ENCODE results near the gene FANCD2. TPM values are rescaled to one million over a fixed set of nuclear protein-coding genes. Genes with fewer than 3 reads are reported as not detected.
"Not testable (repeated sequence)": the region's sequence is repeated elsewhere in the genome, so short reads cannot be mapped to it uniquely, and the experiment has no call there.

FANCD2 gene
- total and polyA plus RNA-seq, 4 donors: 0.76 to 24.6 (median 0.84) TPM

DNA sequence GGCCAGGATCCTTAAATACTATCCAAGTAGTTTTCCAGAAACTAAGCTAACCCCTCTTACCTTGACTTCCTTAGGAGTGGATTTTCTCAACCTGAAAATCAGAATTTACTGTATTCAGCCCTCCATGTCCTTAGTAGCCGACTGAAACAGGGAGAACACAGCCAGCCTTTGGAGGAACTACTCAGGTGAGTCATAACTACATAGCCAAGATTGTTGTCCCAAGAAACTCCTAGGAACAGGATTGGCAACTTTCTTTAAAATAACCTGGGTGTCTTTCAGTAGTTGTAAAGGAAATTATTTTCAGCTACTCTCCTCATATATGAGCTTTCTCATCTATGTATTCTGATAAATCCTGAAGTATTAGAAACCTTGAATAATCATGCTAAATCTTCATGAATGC lies 59.5 kb downstream of the FANCD2 start:
- Histone ChIP-seq H3K36me3 (ENCODE audit: control insufficient read depth in 4 of 4, insufficient read depth in 3 of 4, low read depth in 1 of 4, low read length in 3 of 4) (no peaks in the 10 kb centered on the region), H3K27me3 (ENCODE audit: control insufficient read depth in 4 of 4, insufficient read depth in 4 of 4, low read length in 3 of 4) (no peaks in the 10 kb centered on the region), H3K27ac (ENCODE audit: low read depth in 1 of 2, low read length in 2 of 2) (no peak overlapping the region), H3K4me1 (ENCODE audit: control insufficient read depth in 4 of 4, insufficient read depth in 4 of 4, low read length in 3 of 4) (no peaks in the 10 kb centered on the region), H3K4me3 (ENCODE audit: low read depth in 1 of 3, low read length in 3 of 3) (no peak overlapping the region), H3K9me3 (ENCODE audit: control insufficient read depth in 4 of 4, low read length in 3 of 4) (no peaks in the 10 kb centered on the region), H3K9ac (ENCODE audit: low read depth in 1 of 2, low read length in 2 of 2) (no peak overlapping the region)
- no peak for TF ChIP-seq SP1 (IDR thresholded peaks at IDR 0.05)
- TF ChIP-seq, protein P1, sequence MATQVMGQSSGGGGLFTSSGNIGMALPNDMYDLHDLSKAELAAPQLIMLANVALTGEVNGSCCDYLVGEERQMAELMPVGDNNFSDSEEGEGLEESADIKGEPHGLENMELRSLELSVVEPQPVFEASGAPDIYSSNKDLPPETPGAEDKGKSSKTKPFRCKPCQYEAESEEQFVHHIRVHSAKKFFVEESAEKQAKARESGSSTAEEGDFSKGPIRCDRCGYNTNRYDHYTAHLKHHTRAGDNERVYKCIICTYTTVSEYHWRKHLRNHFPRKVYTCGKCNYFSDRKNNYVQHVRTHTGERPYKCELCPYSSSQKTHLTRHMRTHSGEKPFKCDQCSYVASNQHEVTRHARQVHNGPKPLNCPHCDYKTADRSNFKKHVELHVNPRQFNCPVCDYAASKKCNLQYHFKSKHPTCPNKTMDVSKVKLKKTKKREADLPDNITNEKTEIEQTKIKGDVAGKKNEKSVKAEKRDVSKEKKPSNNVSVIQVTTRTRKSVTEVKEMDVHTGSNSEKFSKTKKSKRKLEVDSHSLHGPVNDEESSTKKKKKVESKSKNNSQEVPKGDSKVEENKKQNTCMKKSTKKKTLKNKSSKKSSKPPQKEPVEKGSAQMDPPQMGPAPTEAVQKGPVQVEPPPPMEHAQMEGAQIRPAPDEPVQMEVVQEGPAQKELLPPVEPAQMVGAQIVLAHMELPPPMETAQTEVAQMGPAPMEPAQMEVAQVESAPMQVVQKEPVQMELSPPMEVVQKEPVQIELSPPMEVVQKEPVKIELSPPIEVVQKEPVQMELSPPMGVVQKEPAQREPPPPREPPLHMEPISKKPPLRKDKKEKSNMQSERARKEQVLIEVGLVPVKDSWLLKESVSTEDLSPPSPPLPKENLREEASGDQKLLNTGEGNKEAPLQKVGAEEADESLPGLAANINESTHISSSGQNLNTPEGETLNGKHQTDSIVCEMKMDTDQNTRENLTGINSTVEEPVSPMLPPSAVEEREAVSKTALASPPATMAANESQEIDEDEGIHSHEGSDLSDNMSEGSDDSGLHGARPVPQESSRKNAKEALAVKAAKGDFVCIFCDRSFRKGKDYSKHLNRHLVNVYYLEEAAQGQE (IDR thresholded peaks at IDR 0.05): no peak
- TF ChIP-seq FOXA2 (IDR thresholded peaks at IDR 0.05): no peak
- TF ChIP-seq HNF4G (IDR thresholded peaks at IDR 0.05): no peak
- TF ChIP-seq RAD21 (IDR thresholded peaks at IDR 0.05): no peak
- TF ChIP-seq YY1 (IDR thresholded peaks at IDR 0.05): no peak
- TF ChIP-seq, protein P2, sequence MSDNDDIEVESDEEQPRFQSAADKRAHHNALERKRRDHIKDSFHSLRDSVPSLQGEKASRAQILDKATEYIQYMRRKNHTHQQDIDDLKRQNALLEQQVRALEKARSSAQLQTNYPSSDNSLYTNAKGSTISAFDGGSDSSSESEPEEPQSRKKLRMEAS (IDR thresholded peaks at IDR 0.05): no peak
- 94% methylated on average over 1 of the region's 1 CpG for WGBS
- DNase-seq (ENCODE audit: low spot score): no peak

DNA sequence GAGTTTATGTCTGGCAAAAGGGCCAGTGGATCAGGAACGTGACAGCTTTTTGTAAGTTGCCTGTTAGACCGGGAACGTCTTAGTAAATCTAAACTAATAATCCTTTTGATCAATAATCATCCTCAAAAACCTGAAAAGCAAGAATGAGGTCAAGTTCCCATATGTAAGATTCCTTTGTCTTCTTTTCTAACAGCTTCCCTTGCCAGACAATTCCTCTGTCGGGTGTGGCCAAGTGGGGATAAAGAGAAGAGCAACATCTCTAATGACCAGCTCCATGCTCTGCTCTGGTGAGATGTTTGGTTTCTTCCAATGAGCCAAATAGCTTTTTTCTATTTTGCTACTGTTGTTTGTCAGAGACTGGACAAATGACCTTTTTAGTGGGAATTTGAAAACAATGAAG lies 62.0 kb downstream of the FANCD2 start:
- Histone ChIP-seq H3K27me3 (ENCODE audit: control insufficient read depth in 4 of 4, insufficient read depth in 4 of 4, low read length in 3 of 4) (no peaks in the 10 kb centered on the region), H3K36me3 (ENCODE audit: control insufficient read depth in 4 of 4, insufficient read depth in 3 of 4, low read depth in 1 of 4, low read length in 3 of 4) (no peaks in the 10 kb centered on the region), H3K4me3 (ENCODE audit: low read depth in 1 of 3, low read length in 3 of 3) (no peak overlapping the region), H3K4me1 (ENCODE audit: control insufficient read depth in 4 of 4, insufficient read depth in 4 of 4, low read length in 3 of 4) (no peaks in the 10 kb centered on the region), H3K27ac (ENCODE audit: low read depth in 1 of 2, low read length in 2 of 2) (no peak overlapping the region), H3K9me3 (ENCODE audit: control insufficient read depth in 4 of 4, low read length in 3 of 4) (no peaks in the 10 kb centered on the region), H3K9ac (ENCODE audit: low read depth in 1 of 2, low read length in 2 of 2) (no peak overlapping the region)
- no peak for TF ChIP-seq TAF1 (conservative IDR thresholded peaks at IDR 0.05)
- TF ChIP-seq, protein P3, sequence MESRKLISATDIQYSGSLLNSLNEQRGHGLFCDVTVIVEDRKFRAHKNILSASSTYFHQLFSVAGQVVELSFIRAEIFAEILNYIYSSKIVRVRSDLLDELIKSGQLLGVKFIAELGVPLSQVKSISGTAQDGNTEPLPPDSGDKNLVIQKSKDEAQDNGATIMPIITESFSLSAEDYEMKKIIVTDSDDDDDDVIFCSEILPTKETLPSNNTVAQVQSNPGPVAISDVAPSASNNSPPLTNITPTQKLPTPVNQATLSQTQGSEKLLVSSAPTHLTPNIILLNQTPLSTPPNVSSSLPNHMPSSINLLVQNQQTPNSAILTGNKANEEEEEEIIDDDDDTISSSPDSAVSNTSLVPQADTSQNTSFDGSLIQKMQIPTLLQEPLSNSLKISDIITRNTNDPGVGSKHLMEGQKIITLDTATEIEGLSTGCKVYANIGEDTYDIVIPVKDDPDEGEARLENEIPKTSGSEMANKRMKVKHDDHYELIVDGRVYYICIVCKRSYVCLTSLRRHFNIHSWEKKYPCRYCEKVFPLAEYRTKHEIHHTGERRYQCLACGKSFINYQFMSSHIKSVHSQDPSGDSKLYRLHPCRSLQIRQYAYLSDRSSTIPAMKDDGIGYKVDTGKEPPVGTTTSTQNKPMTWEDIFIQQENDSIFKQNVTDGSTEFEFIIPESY (IDR thresholded peaks at IDR 0.05): no peak
- TF ChIP-seq HNF4G (IDR thresholded peaks at IDR 0.05): no peak
- TF ChIP-seq ATF3 (IDR thresholded peaks at IDR 0.05): no peak
- no peak for TF ChIP-seq NR2F2 (IDR thresholded peaks at IDR 0.05)
- TF ChIP-seq JUND (IDR thresholded peaks at IDR 0.05): no peak
- TF ChIP-seq RXRA (IDR thresholded peaks at IDR 0.05): no peak
- no peak for TF ChIP-seq HNF4A (conservative IDR thresholded peaks at IDR 0.05)
- no peak for TF ChIP-seq FOXA1 (IDR thresholded peaks at IDR 0.05)
- WGBS: 95% methylated on average over 4 of the region's 4 CpGs
- DNase-seq (ENCODE audit: low spot score): no peak

DNA sequence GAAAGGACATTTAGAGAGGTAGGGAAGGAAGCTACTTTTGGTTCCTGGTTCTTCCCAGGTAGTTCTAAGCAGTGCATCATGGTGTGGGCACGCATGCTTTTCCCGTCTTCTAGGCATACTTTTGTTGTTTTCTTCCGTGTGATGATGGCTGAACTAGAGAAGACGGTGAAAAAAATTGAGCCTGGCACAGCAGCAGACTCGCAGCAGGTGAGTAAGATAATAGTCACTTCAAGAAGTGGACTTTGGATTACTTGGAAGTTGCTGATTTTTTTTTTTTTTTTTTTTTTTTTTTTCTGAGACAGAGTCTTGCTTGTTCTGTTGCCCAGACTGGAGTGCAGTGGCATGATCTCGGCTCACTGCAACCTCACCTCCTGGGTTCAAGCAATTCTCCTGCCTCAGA lies 63.9 kb downstream of the FANCD2 start:
- Histone ChIP-seq H3K9ac (ENCODE audit: low read depth in 1 of 2, low read length in 2 of 2) (no peak overlapping the region), H3K4me1 (ENCODE audit: control insufficient read depth in 4 of 4, insufficient read depth in 4 of 4, low read length in 3 of 4) (no peaks in the 10 kb centered on the region), H3K9me3 (ENCODE audit: control insufficient read depth in 4 of 4, low read length in 3 of 4) (no peaks in the 10 kb centered on the region), H3K27ac (ENCODE audit: low read depth in 1 of 2, low read length in 2 of 2) (no peak overlapping the region), H3K36me3 (ENCODE audit: control insufficient read depth in 4 of 4, insufficient read depth in 3 of 4, low read depth in 1 of 4, low read length in 3 of 4) (no peaks in the 10 kb centered on the region), H3K4me3 (ENCODE audit: low read depth in 1 of 3, low read length in 3 of 3) (no peak overlapping the region), H3K27me3 (ENCODE audit: control insufficient read depth in 4 of 4, insufficient read depth in 4 of 4, low read length in 3 of 4) (no peaks in the 10 kb centered on the region)
- no peak for DNase-seq (ENCODE audit: low spot score)
- no peak for TF ChIP-seq HNF4A (conservative IDR thresholded peaks at IDR 0.05)
- WGBS: 91% methylated on average over 6 of the region's 6 CpGs

DNA sequence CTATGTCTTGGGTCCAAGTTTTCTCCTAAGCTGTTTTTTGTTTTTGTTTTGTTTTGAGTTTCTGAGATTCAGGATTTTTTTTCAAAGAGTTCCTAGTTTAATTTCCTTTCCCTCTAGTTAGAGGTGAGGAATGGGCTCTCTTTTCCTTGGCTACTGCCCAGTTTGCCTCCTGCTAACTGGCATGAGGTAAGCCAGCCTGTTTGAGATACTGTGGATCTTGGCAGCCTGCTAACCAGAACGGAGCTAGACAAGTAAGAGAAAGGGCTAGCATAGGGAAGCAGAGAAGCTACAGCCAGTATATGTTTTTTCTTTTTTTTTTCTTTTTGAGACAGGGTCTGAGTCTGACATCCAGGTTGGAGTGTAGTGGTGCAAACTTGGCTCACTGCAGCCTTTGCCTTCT lies 64.5 kb downstream of the FANCD2 start:
- H3K27ac ChIP-seq (ENCODE audit: low read depth in 1 of 2, low read length in 2 of 2); H3K36me3 ChIP-seq (ENCODE audit: control insufficient read depth in 4 of 4, insufficient read depth in 3 of 4, low read depth in 1 of 4, low read length in 3 of 4); H3K27me3 ChIP-seq (ENCODE audit: control insufficient read depth in 4 of 4, insufficient read depth in 4 of 4, low read length in 3 of 4); DNase-seq (ENCODE audit: low spot score); H3K4me1 ChIP-seq (ENCODE audit: control insufficient read depth in 4 of 4, insufficient read depth in 4 of 4, low read length in 3 of 4); H3K4me3 ChIP-seq (ENCODE audit: low read depth in 1 of 3, low read length in 3 of 3); H3K9ac ChIP-seq (ENCODE audit: low read depth in 1 of 2, low read length in 2 of 2); H3K9me3 ChIP-seq (ENCODE audit: control insufficient read depth in 4 of 4, low read length in 3 of 4): not testable (repeated sequence)
- 83% methylated on average over 1 of the region's 1 CpG for WGBS

DNA sequence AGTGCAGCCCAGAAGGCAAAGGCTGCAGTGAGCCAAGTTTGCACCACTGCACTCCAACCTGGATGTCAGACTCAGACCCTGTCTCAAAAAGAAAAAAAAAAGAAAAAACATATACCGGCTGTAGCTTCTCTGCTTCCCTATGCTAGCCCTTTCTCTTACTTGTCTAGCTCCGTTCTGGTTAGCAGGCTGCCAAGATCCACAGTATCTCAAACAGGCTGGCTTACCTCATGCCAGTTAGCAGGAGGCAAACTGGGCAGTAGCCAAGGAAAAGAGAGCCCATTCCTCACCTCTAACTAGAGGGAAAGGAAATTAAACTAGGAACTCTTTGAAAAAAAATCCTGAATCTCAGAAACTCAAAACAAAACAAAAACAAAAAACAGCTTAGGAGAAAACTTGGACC lies 65.2 kb downstream of the FANCD2 start:
- H3K9me3 ChIP-seq (ENCODE audit: control insufficient read depth in 4 of 4, low read length in 3 of 4); H3K27ac ChIP-seq (ENCODE audit: low read depth in 1 of 2, low read length in 2 of 2); H3K36me3 ChIP-seq (ENCODE audit: control insufficient read depth in 4 of 4, insufficient read depth in 3 of 4, low read depth in 1 of 4, low read length in 3 of 4); DNase-seq (ENCODE audit: low spot score); H3K27me3 ChIP-seq (ENCODE audit: control insufficient read depth in 4 of 4, insufficient read depth in 4 of 4, low read length in 3 of 4); H3K4me1 ChIP-seq (ENCODE audit: control insufficient read depth in 4 of 4, insufficient read depth in 4 of 4, low read length in 3 of 4); H3K4me3 ChIP-seq (ENCODE audit: low read depth in 1 of 3, low read length in 3 of 3); H3K9ac ChIP-seq (ENCODE audit: low read depth in 1 of 2, low read length in 2 of 2): not testable (repeated sequence)
- WGBS: 100% methylated on average over 2 of the region's 2 CpGs
